PFSK-1 (cell line): Measurements from ENCODE around the gene TMPRSS3.

Source experiments
- POLR2AphosphoS5 ChIP-seq: IDR thresholded peaks from 2 replicates; pipeline ENCODE4 v1.6.1; 2012; ENCODE audit warnings: low read depth, mild to moderate bottlenecking, control low read depth, low read length, moderate library complexity
- REST ChIP-seq, 2 experiments: IDR thresholded peaks; 2 replicates each; pipeline versions ENCODE4 v1.6.1 to v1.8.0; 2011 to 2012; ENCODE audit warnings: low read depth in 2 of 2, low read length in 2 of 2, control low read depth in 1 of 2, inconsistent platforms in 1 of 2, mild to moderate bottlenecking in 1 of 2, moderate library complexity in 1 of 2; ENCODE audit not compliant: insufficient read depth in 1 of 2
- SIN3A ChIP-seq: IDR thresholded peaks from 2 replicates; pipeline ENCODE4 v1.6.1; 2012; ENCODE audit warnings: mild to moderate bottlenecking, low read length, moderate library complexity, borderline replicate concordance; ENCODE audit not compliant: insufficient read depth

- TF ChIP-seq POLR2AphosphoS5, result no peak
- no peak for TF ChIP-seq REST (IDR thresholded peaks at IDR 0.05; ENCODE audit: insufficient read depth in 1 of 2, low read depth in 2 of 2, low read length in 2 of 2)
- TF ChIP-seq SIN3A, result no peak
Measured at GRCh38 chr21:42443181-42443785, 47.4 kb upstream of the TMPRSS3 start.
